ENCODE results near the gene SUSD2.

GRCh38 chr22:24157822-24158135, 23.5 kb upstream of the SUSD2 start:
- TF ChIP-seq, protein P1, sequence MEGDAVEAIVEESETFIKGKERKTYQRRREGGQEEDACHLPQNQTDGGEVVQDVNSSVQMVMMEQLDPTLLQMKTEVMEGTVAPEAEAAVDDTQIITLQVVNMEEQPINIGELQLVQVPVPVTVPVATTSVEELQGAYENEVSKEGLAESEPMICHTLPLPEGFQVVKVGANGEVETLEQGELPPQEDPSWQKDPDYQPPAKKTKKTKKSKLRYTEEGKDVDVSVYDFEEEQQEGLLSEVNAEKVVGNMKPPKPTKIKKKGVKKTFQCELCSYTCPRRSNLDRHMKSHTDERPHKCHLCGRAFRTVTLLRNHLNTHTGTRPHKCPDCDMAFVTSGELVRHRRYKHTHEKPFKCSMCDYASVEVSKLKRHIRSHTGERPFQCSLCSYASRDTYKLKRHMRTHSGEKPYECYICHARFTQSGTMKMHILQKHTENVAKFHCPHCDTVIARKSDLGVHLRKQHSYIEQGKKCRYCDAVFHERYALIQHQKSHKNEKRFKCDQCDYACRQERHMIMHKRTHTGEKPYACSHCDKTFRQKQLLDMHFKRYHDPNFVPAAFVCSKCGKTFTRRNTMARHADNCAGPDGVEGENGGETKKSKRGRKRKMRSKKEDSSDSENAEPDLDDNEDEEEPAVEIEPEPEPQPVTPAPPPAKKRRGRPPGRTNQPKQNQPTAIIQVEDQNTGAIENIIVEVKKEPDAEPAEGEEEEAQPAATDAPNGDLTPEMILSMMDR (IDR thresholded peaks at IDR 0.05) = no peak
- no peak for TF ChIP-seq POLR2A (IDR thresholded peaks at IDR 0.05)

Measured in Peyer's patch (tissue), 4 donors.